HepG2 (cell line): ENCODE results near the gene ZBTB45. TPM values are rescaled to one million over a fixed set of nuclear protein-coding genes. Genes with fewer than 3 reads are reported as not detected.
A peak's percentile ranks its signal among the peaks of the same experiment; 100 is the strongest.

Experiments
- CTCF ChIP-seq: sonication (generic); formaldehyde crosslinking; IDR thresholded peaks from 2 replicates; pipeline ENCODE4 v1.5.0; 2020; ENCODE audit warnings: mild to moderate bottlenecking, missing genetic modification reagents, moderate library complexity
- DRAP1 ChIP-seq: IDR thresholded peaks from 2 replicates; pipeline ENCODE4 v1.6.1; 2016; ENCODE audit warnings: missing genetic modification reagents, missing compliant biosample characterization
- E2F5 ChIP-seq: sonication (generic); formaldehyde crosslinking; conservative IDR thresholded peaks from 2 replicates; pipeline ENCODE4 v1.4.0; 2020; ENCODE audit warnings: missing genetic modification reagents
- ELF3 ChIP-seq: IDR thresholded peaks from 2 replicates; pipeline ENCODE4 v1.6.1; 2016; ENCODE audit warnings: missing genetic modification reagents, missing compliant biosample characterization
- GPN1 ChIP-seq: sonication (generic); formaldehyde crosslinking; IDR thresholded peaks from 2 replicates; pipeline ENCODE4 v1.5.1; 2020; ENCODE audit warnings: missing genetic modification reagents, borderline replicate concordance
- GTF3A ChIP-seq: sonication (generic); formaldehyde crosslinking; conservative IDR thresholded peaks from 2 replicates; pipeline ENCODE4 v1.4.0; 2020; ENCODE audit warnings: mild to moderate bottlenecking, missing genetic modification reagents
- SKI ChIP-seq: fragments of 450-650 bp; IDR thresholded peaks from one replicate; pipeline ENCODE4 v1.6.1; 2018; ENCODE audit warnings: mild to moderate bottlenecking; ENCODE audit not compliant: partially characterized antibody
- SNAI1 ChIP-seq: sonication (generic); formaldehyde crosslinking; IDR thresholded peaks from 2 replicates; pipeline ENCODE4 v1.5.0; 2020; ENCODE audit warnings: mild to moderate bottlenecking, missing genetic modification reagents, borderline replicate concordance
- THYN1 ChIP-seq: sonication (generic); formaldehyde crosslinking; IDR thresholded peaks from 2 replicates; pipeline ENCODE4 v1.8.1; 2023; ENCODE audit warnings: low read depth, mild to moderate bottlenecking, moderate library complexity, missing genetic modification reagents, borderline replicate concordance
- XBP1 ChIP-seq: sonication (generic); formaldehyde crosslinking; IDR thresholded peaks from 2 replicates; pipeline ENCODE4 v1.5.0; 2020; ENCODE audit warnings: missing genetic modification reagents
- ZHX1 ChIP-seq: sonication (generic); formaldehyde crosslinking; IDR thresholded peaks from 2 replicates; pipeline ENCODE4 v1.8.1; 2022; ENCODE audit warnings: low read depth, mild to moderate bottlenecking, missing genetic modification reagents
- ZNF251 ChIP-seq: sonication (generic); formaldehyde crosslinking; IDR thresholded peaks from 2 replicates; pipeline ENCODE4 v1.9.0; 2021; ENCODE audit warnings: mild to moderate bottlenecking, missing genetic modification reagents
- ZNF414 ChIP-seq: sonication (generic); formaldehyde crosslinking; IDR thresholded peaks from 2 replicates; pipeline ENCODE4 v1.5.0; 2020; ENCODE audit warnings: missing genetic modification reagents
- ZNF432 ChIP-seq: sonication (generic); formaldehyde crosslinking; IDR thresholded peaks from 2 replicates; pipeline ENCODE4 v1.5.0; 2020; ENCODE audit warnings: missing genetic modification reagents, mild to moderate bottlenecking, borderline replicate concordance
- ZNF780A ChIP-seq: sonication (generic); formaldehyde crosslinking; IDR thresholded peaks from 2 replicates; pipeline ENCODE4 v1.8.0; 2022; ENCODE audit warnings: mild to moderate bottlenecking, missing genetic modification reagents, moderate library complexity
- ZNF878 ChIP-seq: sonication (generic); formaldehyde crosslinking; IDR thresholded peaks from 2 replicates; pipeline ENCODE4 v1.8.1; 2023; ENCODE audit warnings: mild to moderate bottlenecking, missing genetic modification reagents, moderate library complexity
- ZSCAN31 ChIP-seq: sonication (generic); formaldehyde crosslinking; IDR thresholded peaks from 2 replicates; pipeline ENCODE4 v1.5.0; 2020; ENCODE audit warnings: low read depth, mild to moderate bottlenecking, missing genetic modification reagents
- ZXDC ChIP-seq: sonication (generic); formaldehyde crosslinking; IDR thresholded peaks from 2 replicates; pipeline ENCODE4 v1.5.0; 2020; ENCODE audit warnings: mild to moderate bottlenecking, missing genetic modification reagents
- polyA plus RNA-seq, 8 experiments: library from polyadenylated mRNA; depleted of rRNA in 3 of 8; stranded (reverse) in 7 of 8; unstranded in 1 of 8; fragments of >200 nt; fragmentation: Illumina TruSeq in 4 of 8; extraction: Trizol in 4 of 8; gene quantifications; 2 replicates each; pipeline versions ENCODE4 v1.2.1 to v1.2.3, GENCODE V29; 2011 to 2016; ENCODE audit warnings: low read depth in 4 of 8, missing spikeins in 1 of 8, mixed read lengths in 1 of 8; ENCODE audit not compliant: insufficient read depth in 1 of 8
- total RNA-seq, 5 experiments: library from RNA; depleted of rRNA; stranded (reverse); fragments of >200 nt; fragmentation: Illumina TruSeq; extraction: Trizol; gene quantifications; 2 replicates each; pipeline ENCODE4 v1.2.3, GENCODE V29; 2016; ENCODE audit warnings: low read depth in 1 of 5

Gene ZBTB45
- total and polyA plus RNA-seq, 2 of the 13 experiments (the other 11 are each of a cell fraction or from before 2014, with no cell fraction given) = 3.0 to 3.7 TPM

GRCh38 chr19:58543826-58544590 is 24.4 kb upstream of the ZBTB45 start, which contains the start of gene TRIM28 (continued):
- TF ChIP-seq ZHX1 (peak; percentile 62; the same call in 1 of the 2 replicates), SNAI1 (CRISPR knock-in tag) (no peak), ZNF414 (CRISPR knock-in tag) (no peak), SKI (peak; percentile 81), XBP1 (CRISPR knock-in tag) (no peak), CTCF (CRISPR knock-in tag) (no peak), ZXDC (CRISPR knock-in tag) (peak; percentile 41; the same call in 1 of the 2 replicates), ELF3 (CRISPR knock-in tag) (peak; percentile 28; the same call in 1 of the 2 replicates), ZNF878 (no peak), THYN1 (CRISPR knock-in tag) (no peak), ZSCAN31 (CRISPR knock-in tag) (peak; percentile 58), E2F5 (CRISPR knock-in tag) (peak; percentile 70), GPN1 (0 out of 2 replicates have a peak, but pooled peaks have one; percentile 57), GTF3A (CRISPR knock-in tag) (no peak), DRAP1 (CRISPR knock-in tag) (peak; percentile 89), ZNF432 (CRISPR knock-in tag) (no peak), ZNF251 (CRISPR knock-in tag) (0 out of 2 replicates have a peak, but pooled peaks have one; percentile 31), ZNF780A (CRISPR knock-in tag) (no peak)
